ENCODE measurements around the gene MAST4. TPM values are rescaled to one million over a fixed set of nuclear protein-coding genes. Genes with fewer than 3 reads are reported as not detected.

MAST4 gene
- total RNA-seq, 2 donors from 2014 or later: 15.9 to 53.1 TPM

GRCh38 chr5:66769839-66770617 is 173.8 kb downstream of the MAST4 start:
- H3K9me3 Mint-ChIP-seq: no peaks in the 10 kb centered on the region
- peaks cover 0 to 4% of the 10 kb centered on the region in 2 donors for H3K4me1 Mint-ChIP-seq (ENCODE audit: low read depth in 2 of 2)
- peaks cover 14 to 34% of the 10 kb centered on the region in 2 donors for H3K27me3 Mint-ChIP-seq
- ATAC-seq: no peak
- H3K36me3 Mint-ChIP-seq: no peaks in the 10 kb centered on the region
- no peak for DNase-seq (ENCODE audit: low spot score)
- no peak overlapping the region for H3K27ac Mint-ChIP-seq
- H3K4me3 Mint-ChIP-seq: no peak overlapping the region

DNA sequence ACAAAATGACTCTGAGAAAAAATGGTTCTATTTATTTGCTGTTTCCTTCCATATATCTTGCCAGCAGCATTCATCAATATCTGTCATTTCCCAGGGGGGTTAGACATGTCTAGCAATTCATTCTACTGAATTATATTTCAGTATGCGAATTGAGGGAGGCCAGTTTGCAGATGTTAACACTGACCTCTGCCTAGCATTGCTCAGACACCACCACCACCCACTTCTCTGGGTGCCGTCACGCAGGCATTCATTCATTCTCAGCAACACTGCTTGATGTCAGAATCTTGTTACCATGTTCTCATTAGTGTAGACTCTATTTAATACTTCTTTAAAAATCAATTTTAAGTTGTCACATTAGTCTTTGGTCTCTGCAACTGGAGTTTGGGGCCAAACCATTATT is 181.7 kb downstream of the MAST4 start:
- H3K4me3 Mint-ChIP-seq: no peak overlapping the region
- no peak for ATAC-seq
- H3K36me3 Mint-ChIP-seq: no peaks in the 10 kb centered on the region
- peaks cover 11 to 27% of the 10 kb centered on the region in 2 donors for H3K27me3 Mint-ChIP-seq
- H3K4me1 Mint-ChIP-seq (ENCODE audit: low read depth in 2 of 2): no peaks in the 10 kb centered on the region
- no peak for DNase-seq (ENCODE audit: low spot score)
- no peak overlapping the region for H3K27ac Mint-ChIP-seq
- H3K9me3 Mint-ChIP-seq: no peaks in the 10 kb centered on the region

- Mint-ChIP-seq H3K27ac (no peak overlapping the region), H3K4me3 (no peak overlapping the region), H3K27me3 (peaks cover 11 to 27% of the 10 kb centered on the region in 2 donors), H3K4me1 (ENCODE audit: low read depth in 2 of 2) (no peaks in the 10 kb centered on the region), H3K9me3 (no peaks in the 10 kb centered on the region), H3K36me3 (no peaks in the 10 kb centered on the region)
- no peak for ATAC-seq
- DNase-seq (ENCODE audit: low spot score): no peak
Measured at GRCh38 chr5:66779528-66779927, 183.3 kb downstream of the MAST4 start.

DNA sequence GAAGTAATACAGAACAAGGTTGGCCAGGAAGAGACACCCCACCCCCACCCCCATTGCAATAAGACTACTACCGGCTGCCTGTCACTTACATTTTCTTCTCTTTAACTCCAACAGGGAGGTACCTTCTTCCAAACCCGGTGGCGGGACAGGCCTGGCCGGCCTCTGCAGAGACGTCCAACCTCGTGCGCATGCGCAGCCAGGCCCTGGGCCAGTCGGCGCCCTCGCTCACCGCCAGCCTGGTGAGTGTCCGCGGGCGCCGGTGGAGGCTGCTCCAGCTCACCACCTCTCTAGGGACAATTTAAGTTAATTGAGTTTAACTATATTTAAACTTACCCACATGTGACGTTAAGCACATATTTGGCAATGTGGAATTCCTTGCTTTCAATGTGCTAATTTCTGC is 192.4 kb downstream of the MAST4 start:
- Mint-ChIP-seq H3K27me3 (peaks cover 10 to 19% of the 10 kb centered on the region in 2 donors), H3K4me3 (no peak overlapping the region), H3K27ac (no peak overlapping the region), H3K36me3 (no peaks in the 10 kb centered on the region), H3K4me1 (ENCODE audit: low read depth in 2 of 2) (no peaks in the 10 kb centered on the region), H3K9me3 (no peaks in the 10 kb centered on the region)
- DNase-seq (ENCODE audit: low spot score) (no peak), ATAC-seq (no peak)

GRCh38 chr5:66789434-66789833 is 193.2 kb downstream of the MAST4 start:
- H3K27me3 Mint-ChIP-seq: peaks cover 12 to 28% of the 10 kb centered on the region in 2 donors
- DNase-seq (ENCODE audit: low spot score) (no peak), ATAC-seq (no peak)
- no peak overlapping the region for H3K4me3 Mint-ChIP-seq
- no peaks in the 10 kb centered on the region for H3K4me1 Mint-ChIP-seq (ENCODE audit: low read depth in 2 of 2)
- H3K36me3 Mint-ChIP-seq: no peaks in the 10 kb centered on the region
- no peaks in the 10 kb centered on the region for H3K9me3 Mint-ChIP-seq
- no peak overlapping the region for H3K27ac Mint-ChIP-seq

DNA sequence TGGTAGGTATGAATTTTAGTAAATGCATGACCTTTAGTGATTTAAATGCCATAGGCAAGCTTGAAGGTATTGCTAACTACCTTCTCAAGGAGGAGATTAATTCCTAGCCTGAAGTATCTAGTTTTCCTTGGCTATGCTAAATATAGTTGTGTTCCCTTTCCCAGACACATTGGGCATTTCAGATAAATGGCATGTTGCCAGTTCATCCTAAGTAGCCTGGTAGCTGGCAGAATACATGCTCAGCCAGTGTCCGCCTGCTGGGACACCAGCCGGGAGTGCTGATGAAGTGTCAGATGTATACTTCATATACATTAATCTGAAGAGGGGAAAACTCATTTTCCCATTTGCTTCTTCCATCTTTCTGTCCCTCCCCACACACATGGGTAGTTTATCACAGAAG is 196.9 kb downstream of the MAST4 start:
- Mint-ChIP-seq H3K36me3 (no peaks in the 10 kb centered on the region), H3K27me3 (peaks cover 14 to 38% of the 10 kb centered on the region in 2 donors), H3K4me3 (no peak overlapping the region), H3K9me3 (no peaks in the 10 kb centered on the region), H3K4me1 (ENCODE audit: low read depth in 2 of 2) (no peaks in the 10 kb centered on the region), H3K27ac (no peak overlapping the region)
- no peak for ATAC-seq
- DNase-seq (ENCODE audit: low spot score): no peak

- ATAC-seq (no peak), DNase-seq (ENCODE audit: low spot score) (no peak)
- Mint-ChIP-seq H3K9me3 (no peaks in the 10 kb centered on the region), H3K36me3 (no peaks in the 10 kb centered on the region), H3K27ac (no peak overlapping the region), H3K4me1 (ENCODE audit: low read depth in 2 of 2) (no peaks in the 10 kb centered on the region), H3K4me3 (no peak overlapping the region), H3K27me3 (peaks cover 21 to 61% of the 10 kb centered on the region in 2 donors)
Measured at GRCh38 chr5:66795682-66796081, 199.5 kb downstream of the MAST4 start.

GRCh38 chr5:66796305-66797292 is 200.4 kb downstream of the MAST4 start:
- Mint-ChIP-seq H3K27me3 (peaks cover 21 to 69% of the 10 kb centered on the region in 2 donors), H3K4me1 (ENCODE audit: low read depth in 2 of 2) (no peaks in the 10 kb centered on the region), H3K9me3 (no peaks in the 10 kb centered on the region)

DNA sequence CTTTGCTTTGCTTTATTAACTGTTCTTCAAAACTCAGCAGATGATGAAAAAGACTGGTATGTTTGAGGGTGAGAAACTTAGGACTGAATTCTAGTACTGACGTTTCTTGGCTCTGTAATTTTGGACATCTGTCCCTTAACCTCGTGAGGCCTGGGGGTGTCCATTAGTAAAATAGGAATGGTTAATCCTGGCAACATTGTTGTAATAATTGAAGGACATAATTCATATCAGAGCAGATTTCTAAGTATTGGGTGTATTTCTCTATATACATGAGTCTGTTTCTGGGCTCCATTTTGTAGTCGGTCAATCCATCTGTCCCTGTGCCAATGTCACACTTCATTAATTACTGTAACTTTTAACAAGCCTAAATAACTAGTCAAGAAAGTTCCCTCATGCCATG is 206.7 kb downstream of the MAST4 start:
- peaks cover 4% of the 10 kb centered on the region for H3K36me3 Mint-ChIP-seq
- no peaks in the 10 kb centered on the region for H3K4me1 Mint-ChIP-seq (ENCODE audit: low read depth in 2 of 2)
- no peak for DNase-seq (ENCODE audit: low spot score)
- H3K4me3 Mint-ChIP-seq: no peak overlapping the region
- no peak overlapping the region for H3K27ac Mint-ChIP-seq
- no peak for ATAC-seq
- H3K9me3 Mint-ChIP-seq: no peaks in the 10 kb centered on the region
- peaks cover 26 to 77% of the 10 kb centered on the region in 2 donors for H3K27me3 Mint-ChIP-seq

More at GRCh38 chr5:66796305-66797292, 200.4 kb downstream of the MAST4 start:
- ATAC-seq: no peak
- Mint-ChIP-seq H3K27ac (no peak overlapping the region), H3K36me3 (no peaks in the 10 kb centered on the region), H3K4me3 (no peak overlapping the region)
- no peak for DNase-seq (ENCODE audit: low spot score)

GRCh38 chr5:66805514-66806430 is 209.6 kb downstream of the MAST4 start:
- DNase-seq (ENCODE audit: low spot score): no peak
- no peaks in the 10 kb centered on the region for H3K9me3 Mint-ChIP-seq
- peaks cover 18 to 66% of the 10 kb centered on the region in 2 donors for H3K27me3 Mint-ChIP-seq

GRCh38 chr5:66807743-66808142 is 211.6 kb downstream of the MAST4 start:
- Mint-ChIP-seq H3K27ac (no peak overlapping the region), H3K4me1 (ENCODE audit: low read depth in 2 of 2) (peaks cover 3 to 13% of the 10 kb centered on the region in 2 donors), H3K36me3 (peaks cover 4% of the 10 kb centered on the region), H3K4me3 (no peak overlapping the region), H3K27me3 (peaks cover 20 to 64% of the 10 kb centered on the region in 2 donors), H3K9me3 (no peaks in the 10 kb centered on the region)
- no peak for ATAC-seq
- no peak for DNase-seq (ENCODE audit: low spot score)

More at GRCh38 chr5:66805514-66806430, 209.6 kb downstream of the MAST4 start:
- Mint-ChIP-seq H3K27ac (no peak overlapping the region), H3K4me3 (no peak overlapping the region), H3K36me3 (peaks cover 4% of the 10 kb centered on the region), H3K4me1 (ENCODE audit: low read depth in 2 of 2) (peaks cover 3 to 8% of the 10 kb centered on the region in 2 donors)
- ATAC-seq: no peak

- Mint-ChIP-seq H3K27me3 (peaks cover 21 to 60% of the 10 kb centered on the region in 2 donors), H3K4me3 (no peak overlapping the region), H3K27ac (no peak overlapping the region), H3K9me3 (no peaks in the 10 kb centered on the region), H3K36me3 (peaks cover 4% of the 10 kb centered on the region), H3K4me1 (ENCODE audit: low read depth in 2 of 2) (peaks cover 3 to 17% of the 10 kb centered on the region in 2 donors)
- no peak for ATAC-seq
- DNase-seq (ENCODE audit: low spot score): no peak
Measured at GRCh38 chr5:66808663-66809062, 212.5 kb downstream of the MAST4 start.

- Mint-ChIP-seq H3K36me3 (peaks cover under 1% of the 10 kb centered on the region), H3K27me3 (peaks cover 15 to 47% of the 10 kb centered on the region in 2 donors), H3K27ac (peak overlapping the region; percentile 13 to 72), H3K9me3 (no peaks in the 10 kb centered on the region), H3K4me1 (ENCODE audit: low read depth in 2 of 2) (peaks cover 3 to 25% of the 10 kb centered on the region in 2 donors), H3K4me3 (peak overlapping the region; percentile 19)
- DNase-seq (ENCODE audit: low spot score) (no peak), ATAC-seq (peak in 1 of 2 donors; percentile 4)
Measured at GRCh38 chr5:66810151-66810550, 214.0 kb downstream of the MAST4 start.

Data from natural killer cell treated with Interleukin-12 subunit alpha and Interleukin-12 subunit beta and Interleukin-15 and Interleukin-18, amount 100 ng/mL, for 72 hours (primary cell).